Loucy (cell line): Measurements from ENCODE around the gene ERP27.

Experiments
- H2AFZ ChIP-seq: fragments of 200-600 bp; sonication (generic); 2 replicates; pipeline ENCODE4 v1.6.0; 2016; ENCODE audit warnings: antibody characterized with exemption, mild to moderate bottlenecking, low read length, moderate library complexity
- H3F3A ChIP-seq: fragments of 200-600 bp; 2 replicates; pipeline ENCODE4 v1.6.0; 2016; ENCODE audit warnings: antibody characterized with exemption, low read depth, mild to moderate bottlenecking
- H3K27me3 ChIP-seq: fragments of 200-600 bp; sonication (generic); 2 replicates; pipeline ENCODE4 v1.6.1; 2014; ENCODE audit warnings: low read length, mild to moderate bottlenecking; ENCODE audit not compliant: insufficient read depth, poor library complexity, severe bottlenecking
- H3K36me3 ChIP-seq: fragments of 200-600 bp; sonication (generic); 2 replicates; pipeline ENCODE4 v1.6.1; 2016; ENCODE audit warnings: low read length; ENCODE audit not compliant: insufficient read depth
- H3K4me1 ChIP-seq: fragments of 200-600 bp; sonication (generic); 2 replicates; pipeline ENCODE4 v1.5.1; 2014; ENCODE audit warnings: low read length, mild to moderate bottlenecking; ENCODE audit not compliant: insufficient read depth, poor library complexity, severe bottlenecking
- H3K4me2 ChIP-seq: fragments of 200-600 bp; sonication (generic); 2 replicates; pipeline ENCODE4 v1.6.0; 2014; ENCODE audit warnings: antibody characterized with exemption, low read length, low read depth, mild to moderate bottlenecking; ENCODE audit not compliant: poor library complexity, severe bottlenecking
- H3K4me3 ChIP-seq: fragments of 200-600 bp; sonication (generic); 2 replicates; pipeline ENCODE4 v1.5.1; 2014; ENCODE audit warnings: low read length, mild to moderate bottlenecking, mixed read lengths; ENCODE audit not compliant: poor library complexity, severe bottlenecking
- H3K79me2 ChIP-seq: fragments of 200-600 bp; sonication (generic); 2 replicates; pipeline ENCODE4 v1.6.1; 2014; ENCODE audit warnings: low read length; ENCODE audit not compliant: insufficient read depth
- H3K9ac ChIP-seq: fragments of 200-600 bp; sonication (generic); 2 replicates; pipeline ENCODE4 v1.6.0; 2014; ENCODE audit warnings: mild to moderate bottlenecking, low read depth, low read length, moderate library complexity; ENCODE audit not compliant: poor library complexity, severe bottlenecking
- H3K9me2 ChIP-seq: fragments of 200-600 bp; sonication (generic); replicated peaks from 2 replicates; pipeline ENCODE4 v1.6.1; 2016; ENCODE audit warnings: low read depth, low read length, mixed read lengths
- H3K9me3 ChIP-seq: fragments of 200-600 bp; sonication (generic); 2 replicates; pipeline ENCODE4 v1.6.1; 2014; ENCODE audit warnings: mild to moderate bottlenecking, antibody characterized with exemption, low read length, low read depth; ENCODE audit not compliant: insufficient read depth
- H4K20me1 ChIP-seq: fragments of 200-600 bp; sonication (generic); 2 replicates; pipeline ENCODE4 v1.6.0; 2014; ENCODE audit warnings: antibody characterized with exemption, low read length, mild to moderate bottlenecking; ENCODE audit not compliant: insufficient read depth, poor library complexity, severe bottlenecking
- EZH2phosphoT487 ChIP-seq: fragments of 200-600 bp; IDR thresholded peaks from 2 replicates; pipeline ENCODE4 v1.6.1; 2018; ENCODE audit warnings: antibody characterized with exemption, mild to moderate bottlenecking, moderate library complexity, borderline replicate concordance
- TF ChIP-seq, protein P1 (sequence below): fragments of 200-600 bp; sonication (generic); conservative IDR thresholded peaks from 2 replicates; pipeline ENCODE4 v1.5.1; 2014; ENCODE audit warnings: mild to moderate bottlenecking, antibody characterized with exemption, low read length

ERP27 gene

DNA sequence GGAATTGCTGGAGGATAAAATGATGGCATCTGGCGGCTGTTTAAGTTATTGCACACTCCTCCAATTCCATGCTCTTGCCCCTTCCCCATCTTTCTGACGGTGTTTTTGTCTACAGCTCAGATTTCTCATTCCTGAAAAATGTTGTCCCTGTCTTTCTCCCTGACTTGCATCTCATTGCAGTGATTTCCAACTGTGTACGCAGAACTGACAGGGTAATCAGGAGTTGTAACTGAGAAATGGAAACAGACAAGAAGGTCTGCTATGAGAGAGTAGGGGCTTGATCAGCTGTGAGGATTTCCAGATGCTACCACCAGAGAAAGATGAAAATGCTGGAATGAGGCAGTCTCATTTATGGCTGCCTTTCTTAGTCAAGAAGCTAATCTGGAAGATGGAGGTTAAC is 1.3 kb downstream of the ERP27 start:
- Histone ChIP-seq H3K4me2 (no peak overlapping the region), H3K79me2 (no peaks in the 10 kb centered on the region), H3K4me1 (peaks cover 26% of the 10 kb centered on the region), H3K9me3 (no peaks in the 10 kb centered on the region), H3K4me3 (no peak overlapping the region), H3K9ac (no peak overlapping the region), H3K27me3 (no peaks in the 10 kb centered on the region), H3K9me2 (no peaks in the 10 kb centered on the region), H3K36me3 (peaks cover 25% of the 10 kb centered on the region), H3F3A (peaks cover 9% of the 10 kb centered on the region; the same call in 1 of the 2 replicates), H4K20me1 (peaks cover 5% of the 10 kb centered on the region), H2AFZ (no peak overlapping the region)
- TF ChIP-seq, protein P1, sequence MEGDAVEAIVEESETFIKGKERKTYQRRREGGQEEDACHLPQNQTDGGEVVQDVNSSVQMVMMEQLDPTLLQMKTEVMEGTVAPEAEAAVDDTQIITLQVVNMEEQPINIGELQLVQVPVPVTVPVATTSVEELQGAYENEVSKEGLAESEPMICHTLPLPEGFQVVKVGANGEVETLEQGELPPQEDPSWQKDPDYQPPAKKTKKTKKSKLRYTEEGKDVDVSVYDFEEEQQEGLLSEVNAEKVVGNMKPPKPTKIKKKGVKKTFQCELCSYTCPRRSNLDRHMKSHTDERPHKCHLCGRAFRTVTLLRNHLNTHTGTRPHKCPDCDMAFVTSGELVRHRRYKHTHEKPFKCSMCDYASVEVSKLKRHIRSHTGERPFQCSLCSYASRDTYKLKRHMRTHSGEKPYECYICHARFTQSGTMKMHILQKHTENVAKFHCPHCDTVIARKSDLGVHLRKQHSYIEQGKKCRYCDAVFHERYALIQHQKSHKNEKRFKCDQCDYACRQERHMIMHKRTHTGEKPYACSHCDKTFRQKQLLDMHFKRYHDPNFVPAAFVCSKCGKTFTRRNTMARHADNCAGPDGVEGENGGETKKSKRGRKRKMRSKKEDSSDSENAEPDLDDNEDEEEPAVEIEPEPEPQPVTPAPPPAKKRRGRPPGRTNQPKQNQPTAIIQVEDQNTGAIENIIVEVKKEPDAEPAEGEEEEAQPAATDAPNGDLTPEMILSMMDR, result no peak
- no peak for TF ChIP-seq EZH2phosphoT487

DNA sequence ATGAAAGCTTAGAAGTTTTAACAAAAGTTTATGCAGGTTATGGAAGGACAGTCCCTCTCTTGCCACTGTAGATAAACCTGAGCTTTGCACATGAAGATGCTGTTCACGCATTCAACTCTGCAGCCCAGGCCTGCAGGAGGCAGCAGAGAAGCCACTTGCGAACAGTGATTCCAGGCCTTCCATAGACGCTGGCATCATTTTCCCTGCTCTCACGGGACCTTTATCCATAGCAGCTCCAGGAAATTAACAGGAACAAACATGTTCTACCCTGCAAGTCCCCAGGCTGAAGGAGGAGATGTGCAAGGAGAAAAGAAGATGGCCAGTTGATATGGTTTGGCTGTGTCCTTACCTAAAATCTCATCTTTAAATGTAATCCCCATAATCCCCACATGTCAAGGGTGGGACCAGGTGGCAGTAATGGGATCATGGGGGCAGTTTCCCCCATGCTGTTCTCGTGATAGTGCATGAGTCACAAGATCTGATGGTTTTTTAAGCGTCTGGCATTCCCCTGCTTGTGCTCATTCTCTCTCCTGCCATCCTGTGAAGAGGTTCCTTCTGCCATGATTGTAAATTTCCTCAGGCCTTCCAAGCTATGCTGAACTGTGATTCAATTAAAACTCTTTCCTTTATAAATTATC is 2.0 kb downstream of the ERP27 start:
- H4K20me1 ChIP-seq, result no peaks in the 10 kb centered on the region
- no peak overlapping the region for H3K4me2 ChIP-seq
- peaks cover 26% of the 10 kb centered on the region for H3K4me1 ChIP-seq
- H3K9me3 ChIP-seq, result no peaks in the 10 kb centered on the region
- peaks cover 2% of the 10 kb centered on the region; the same call in 1 of the 2 replicates for H3F3A ChIP-seq
- H3K9ac ChIP-seq, result no peak overlapping the region
- H3K4me3 ChIP-seq, result no peak overlapping the region
- peaks cover 18% of the 10 kb centered on the region; the same call in 1 of the 2 replicates for H3K36me3 ChIP-seq
- H3K9me2 ChIP-seq, result no peaks in the 10 kb centered on the region
- no peak for TF ChIP-seq EZH2phosphoT487
- TF ChIP-seq, protein P1, result peak; percentile 60
- H3K27me3 ChIP-seq, result no peaks in the 10 kb centered on the region
- H2AFZ ChIP-seq, result no peak overlapping the region
- no peaks in the 10 kb centered on the region for H3K79me2 ChIP-seq

DNA sequence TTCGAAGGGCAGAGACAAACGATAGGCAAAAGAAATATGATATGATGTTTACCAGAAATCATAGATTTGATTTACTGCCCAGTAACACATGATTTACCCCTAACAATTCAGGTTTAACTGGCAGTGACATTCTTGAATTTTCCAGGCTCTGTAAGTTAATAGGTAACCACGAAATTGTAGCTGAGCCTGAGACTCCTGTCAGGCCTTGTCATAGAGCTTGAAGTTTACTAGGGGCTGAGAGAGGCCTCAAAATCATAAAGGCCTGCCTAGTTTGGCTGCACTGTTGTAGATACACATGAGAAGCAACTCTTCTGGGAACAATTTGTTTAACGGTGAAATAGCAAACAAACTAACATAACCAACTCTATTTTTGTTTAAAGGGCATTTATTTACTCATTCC is 3.3 kb downstream of the ERP27 start:
- TF ChIP-seq, protein P1, result no peak
- no peak for TF ChIP-seq EZH2phosphoT487
- Histone ChIP-seq H3K4me1 (peaks cover 26% of the 10 kb centered on the region), H3K4me3 (no peak overlapping the region), H3K4me2 (no peak overlapping the region), H3K27me3 (no peaks in the 10 kb centered on the region), H3K9ac (no peak overlapping the region), H3K9me2 (no peaks in the 10 kb centered on the region), H3K36me3 (peaks cover 7% of the 10 kb centered on the region; the same call in 1 of the 2 replicates), H3F3A (no peaks in the 10 kb centered on the region), H2AFZ (no peak overlapping the region), H3K79me2 (no peaks in the 10 kb centered on the region), H3K9me3 (no peaks in the 10 kb centered on the region), H4K20me1 (no peaks in the 10 kb centered on the region)
